DOHH2 (cell line): ENCODE results near the gene SAMD10.
"Not testable (repeated sequence)": the region's sequence is repeated elsewhere in the genome, so short reads cannot be mapped to it uniquely, and the experiment has no call there.

Source experiments
- H3F3A ChIP-seq: fragments of 200-600 bp; sonication (generic), shearing (Covaris generic); 2 replicates; pipeline ENCODE4 v1.6.0; 2016; ENCODE audit warnings: antibody characterized with exemption, mild to moderate bottlenecking; ENCODE audit not compliant: control insufficient read depth, insufficient read depth
- H3K27ac ChIP-seq: fragments of 200-600 bp; sonication (generic); 2 replicates; pipeline ENCODE4 v1.5.1; 2014; ENCODE audit warnings: low read depth, mild to moderate bottlenecking, low read length, moderate library complexity
- H3K27me3 ChIP-seq: fragments of 200-600 bp; sonication (generic); 2 replicates; pipeline ENCODE4 v1.6.1; 2014; ENCODE audit warnings: mild to moderate bottlenecking, low read length, mixed read lengths; ENCODE audit not compliant: control insufficient read depth
- H3K36me3 ChIP-seq: fragments of 200-600 bp; sonication (generic); 2 replicates; pipeline ENCODE4 v1.6.1; 2014; ENCODE audit warnings: mild to moderate bottlenecking, low read length, moderate library complexity, mixed read lengths; ENCODE audit not compliant: control insufficient read depth
- H3K4me1 ChIP-seq: fragments of 200-600 bp; sonication (generic); 2 replicates; pipeline ENCODE4 v1.6.1; 2014; ENCODE audit warnings: mild to moderate bottlenecking, low read length, mixed read lengths; ENCODE audit not compliant: control insufficient read depth
- H3K4me2 ChIP-seq: fragments of 200-600 bp; sonication (generic); 2 replicates; pipeline ENCODE4 v1.6.0; 2014; ENCODE audit warnings: mild to moderate bottlenecking, low read length, moderate library complexity
- H3K4me3 ChIP-seq: fragments of 200-600 bp; sonication (generic); 2 replicates; pipeline ENCODE4 v1.5.1; 2014; ENCODE audit warnings: mild to moderate bottlenecking, low read length, mixed read lengths
- H3K79me2 ChIP-seq: fragments of 200-600 bp; sonication (generic); 2 replicates; pipeline ENCODE4 v1.6.1; 2014; ENCODE audit warnings: mild to moderate bottlenecking, low read length, mixed read lengths; ENCODE audit not compliant: control insufficient read depth
- H3K9me2 ChIP-seq: fragments of 200-600 bp; sonication (generic); replicated peaks from 2 replicates; pipeline ENCODE4 v1.6.1; 2014; ENCODE audit warnings: mild to moderate bottlenecking, low read length, mixed read lengths; ENCODE audit not compliant: control insufficient read depth
- H3K9me3 ChIP-seq: fragments of 200-600 bp; sonication (generic); 2 replicates; pipeline ENCODE4 v1.6.1; 2014; ENCODE audit warnings: antibody characterized with exemption, low read length, mixed read lengths; ENCODE audit not compliant: control insufficient read depth, insufficient read depth
- H4K20me1 ChIP-seq: fragments of 200-600 bp; sonication (generic); 2 replicates; pipeline ENCODE4 v1.6.0; 2014; ENCODE audit warnings: low read depth, mild to moderate bottlenecking, antibody characterized with exemption, low read length, moderate library complexity; ENCODE audit not compliant: control insufficient read depth, insufficient read depth
- CTCF ChIP-seq: fragments of 200-600 bp; sonication (generic); IDR thresholded peaks from one replicate; pipeline ENCODE4 v1.5.1; 2014; ENCODE audit warnings: antibody characterized with exemption, mild to moderate bottlenecking, low read depth, low read length; ENCODE audit not compliant: poor library complexity, severe bottlenecking
- EZH2phosphoT487 ChIP-seq: fragments of 200-600 bp; sonication (generic); IDR thresholded peaks from 2 replicates; pipeline ENCODE4 v1.6.1; 2017; ENCODE audit warnings: borderline replicate concordance, mild to moderate bottlenecking, antibody characterized with exemption, low read length, moderate library complexity, mixed read lengths

Gene SAMD10

GRCh38 chr20:64022671-64023360 is 43.4 kb upstream of the SAMD10 start:
- Histone ChIP-seq H3K27me3 (no peaks in the 10 kb centered on the region), H3K27ac (no peak overlapping the region), H3K4me3 (no peak overlapping the region), H3K79me2 (no peaks in the 10 kb centered on the region; the same call in 1 of the 2 replicates), H3K4me2 (no peak overlapping the region), H3K9me3 (no peaks in the 10 kb centered on the region), H3F3A (no peaks in the 10 kb centered on the region), H3K9me2 (no peaks in the 10 kb centered on the region), H3K36me3 (peaks cover 87% of the 10 kb centered on the region), H4K20me1 (no peaks in the 10 kb centered on the region), H3K4me1 (no peaks in the 10 kb centered on the region)
- TF ChIP-seq EZH2phosphoT487 (no peak), CTCF (no peak)

GRCh38 chr20:64021124-64021975 is 41.9 kb upstream of the SAMD10 start:
- Histone ChIP-seq H3K79me2 (peaks cover 4% of the 10 kb centered on the region), H3K36me3 (peaks cover 83% of the 10 kb centered on the region)

GRCh38 chr20:64015635-64016034 is 36.2 kb upstream of the SAMD10 start:
- no peak for TF ChIP-seq CTCF
- Histone ChIP-seq H3K9me3 (no peaks in the 10 kb centered on the region), H3K36me3 (peaks cover 71% of the 10 kb centered on the region)

More at GRCh38 chr20:64021124-64021975, 41.9 kb upstream of the SAMD10 start:
- Histone ChIP-seq H3K4me2 (no peak overlapping the region), H3K4me1 (no peaks in the 10 kb centered on the region), H3K27me3 (no peaks in the 10 kb centered on the region), H3K9me3 (no peaks in the 10 kb centered on the region), H4K20me1 (no peaks in the 10 kb centered on the region), H3K27ac (no peak overlapping the region), H3K4me3 (no peak overlapping the region), H3K9me2 (no peaks in the 10 kb centered on the region), H3F3A (no peaks in the 10 kb centered on the region)
- TF ChIP-seq CTCF (no peak), EZH2phosphoT487 (no peak)

GRCh38 chr20:64012385-64013154 is 33.1 kb upstream of the SAMD10 start:
- peak overlapping the region; percentile 89 for H3K27ac ChIP-seq
- H3K36me3 ChIP-seq: peaks cover 78% of the 10 kb centered on the region
- H3K9me3 ChIP-seq, H4K20me1 ChIP-seq, H3K27me3 ChIP-seq, H3K9me2 ChIP-seq: not testable (repeated sequence)
- H3K4me1 ChIP-seq: peaks cover 27% of the 10 kb centered on the region
- peak overlapping the region; percentile 71 for H3K4me2 ChIP-seq
- H3K4me3 ChIP-seq: peak overlapping the region; percentile 66
- H3F3A ChIP-seq: peaks cover 27% of the 10 kb centered on the region
- H3K79me2 ChIP-seq: peaks cover 51% of the 10 kb centered on the region

More at GRCh38 chr20:64015635-64016034, 36.2 kb upstream of the SAMD10 start:
- no peaks in the 10 kb centered on the region for H3K27me3 ChIP-seq
- H3F3A ChIP-seq: peaks cover 20% of the 10 kb centered on the region
- no peak overlapping the region for H3K27ac ChIP-seq
- no peaks in the 10 kb centered on the region for H3K9me2 ChIP-seq
- H3K4me1 ChIP-seq: peaks cover 17% of the 10 kb centered on the region
- no peaks in the 10 kb centered on the region for H4K20me1 ChIP-seq
- peaks cover 24% of the 10 kb centered on the region for H3K79me2 ChIP-seq
- H3K4me3 ChIP-seq: no peak overlapping the region
- H3K4me2 ChIP-seq: no peak overlapping the region
